IMR-90 (cell line): ENCODE results near the gene NUDT8.

Experiments
- MAZ ChIP-seq: IDR thresholded peaks from 2 replicates; pipeline ENCODE4 v1.6.1; 2012; ENCODE audit warnings: low read depth, mild to moderate bottlenecking, low read length, improper control_type of control experiment, moderate library complexity, borderline replicate concordance
- SMC3 ChIP-seq: fragments of 150-350 bp; IDR thresholded peaks from 2 replicates; pipeline ENCODE4 v1.6.1; 2016; ENCODE audit warnings: low read depth, mild to moderate bottlenecking, antibody characterized with exemption, low read length, moderate library complexity
- TF ChIP-seq, protein P1 (sequence below): conservative IDR thresholded peaks from 2 replicates; pipeline ENCODE4 v1.5.1; 2012; ENCODE audit warnings: mild to moderate bottlenecking, low read depth, low read length, improper control_type of control experiment

DNA sequence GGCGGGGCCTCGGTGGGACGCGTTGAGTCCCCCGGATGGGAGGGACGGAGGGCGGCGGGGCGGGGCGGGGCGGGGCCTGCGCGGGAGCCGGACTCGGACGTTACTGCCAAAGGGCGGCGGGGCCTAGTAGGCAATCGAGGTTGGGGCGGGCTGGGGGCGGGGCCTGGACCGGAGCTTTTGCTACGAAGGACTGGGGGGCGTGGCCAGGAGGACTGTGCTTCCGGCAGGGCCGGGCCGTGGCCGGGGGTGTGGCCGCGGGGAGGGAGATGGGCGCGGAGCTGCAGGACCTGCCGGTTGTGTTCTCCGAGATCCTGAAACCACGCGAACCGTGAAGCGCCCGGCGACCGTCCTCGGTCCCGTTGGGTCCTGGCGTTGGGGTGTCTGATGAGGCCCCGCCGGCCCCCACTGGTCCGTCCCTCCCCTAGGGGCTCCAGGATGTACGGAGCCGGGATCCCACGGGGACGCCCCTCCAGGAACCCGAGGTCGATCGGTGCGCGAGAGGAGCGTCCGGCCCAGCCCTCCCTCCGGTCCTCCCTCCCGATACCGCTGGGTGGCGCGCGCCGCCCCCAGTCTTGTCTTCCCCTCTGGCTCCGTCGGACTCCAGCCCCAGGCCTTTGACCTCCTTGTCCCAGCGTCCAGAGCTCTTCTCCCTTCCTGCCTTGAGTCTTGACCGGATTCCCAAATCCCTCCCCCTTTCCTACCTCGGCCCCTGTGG, 648 bp upstream of the NUDT8 start:
- TF ChIP-seq, protein P1, sequence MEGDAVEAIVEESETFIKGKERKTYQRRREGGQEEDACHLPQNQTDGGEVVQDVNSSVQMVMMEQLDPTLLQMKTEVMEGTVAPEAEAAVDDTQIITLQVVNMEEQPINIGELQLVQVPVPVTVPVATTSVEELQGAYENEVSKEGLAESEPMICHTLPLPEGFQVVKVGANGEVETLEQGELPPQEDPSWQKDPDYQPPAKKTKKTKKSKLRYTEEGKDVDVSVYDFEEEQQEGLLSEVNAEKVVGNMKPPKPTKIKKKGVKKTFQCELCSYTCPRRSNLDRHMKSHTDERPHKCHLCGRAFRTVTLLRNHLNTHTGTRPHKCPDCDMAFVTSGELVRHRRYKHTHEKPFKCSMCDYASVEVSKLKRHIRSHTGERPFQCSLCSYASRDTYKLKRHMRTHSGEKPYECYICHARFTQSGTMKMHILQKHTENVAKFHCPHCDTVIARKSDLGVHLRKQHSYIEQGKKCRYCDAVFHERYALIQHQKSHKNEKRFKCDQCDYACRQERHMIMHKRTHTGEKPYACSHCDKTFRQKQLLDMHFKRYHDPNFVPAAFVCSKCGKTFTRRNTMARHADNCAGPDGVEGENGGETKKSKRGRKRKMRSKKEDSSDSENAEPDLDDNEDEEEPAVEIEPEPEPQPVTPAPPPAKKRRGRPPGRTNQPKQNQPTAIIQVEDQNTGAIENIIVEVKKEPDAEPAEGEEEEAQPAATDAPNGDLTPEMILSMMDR = peak; percentile 67
- peak; percentile 75; the same call in 1 of the 2 replicates for TF ChIP-seq MAZ
- TF ChIP-seq SMC3 = peak; percentile 47
